Thoracic aorta (tissue), 2 donors: ENCODE measurements around the gene ASPDH. TPM values are rescaled to one million over a fixed set of nuclear protein-coding genes. Genes with fewer than 3 reads are reported as not detected.

Source experiments
- ATAC-seq: fragments of 150-250 bp; one replicate; pipeline ENCODE4 v1.8.0; 2017; ENCODE audit warnings: low read depth; ENCODE audit not compliant: insufficient number of reproducible peaks, low FRiP score
- DNase-seq: peaks from one replicate; pipeline ENCODE4 v3.0.0-alpha.2; 2020; ENCODE audit warnings: low spot score
- H3K27ac ChIP-seq, 2 donors: fragments of 200-600 bp; sonication (generic); 1 replicate in 1 of 2; 2 replicates in 1 of 2; pipeline ENCODE4 v1.5.1; 2016; ENCODE audit warnings: mild to moderate bottlenecking in 2 of 2, moderate library complexity in 2 of 2
- H3K27me3 ChIP-seq: fragments of 200-600 bp; sonication (generic); replicated peaks from 2 replicates; pipeline ENCODE4 v1.6.0; 2016; ENCODE audit warnings: mild to moderate bottlenecking; ENCODE audit not compliant: insufficient read depth
- H3K36me3 ChIP-seq: fragments of 200-600 bp; sonication (generic); one replicate; pipeline ENCODE4 v1.5.1; 2016
- H3K4me1 ChIP-seq, 2 donors: fragments of 200-600 bp; sonication (generic); 1 replicate in 1 of 2; 2 replicates in 1 of 2; pipeline versions ENCODE4 v1.5.1 to v1.6.0; 2016; ENCODE audit warnings: low read depth in 2 of 2, mild to moderate bottlenecking in 1 of 2; ENCODE audit not compliant: control insufficient read depth in 1 of 2
- H3K4me3 ChIP-seq: fragments of 200-600 bp; sonication (generic); 2 replicates; pipeline ENCODE4 v1.5.1; 2016; ENCODE audit warnings: mild to moderate bottlenecking
- H3K9me3 ChIP-seq: fragments of 200-600 bp; sonication (generic); 2 replicates; pipeline ENCODE4 v1.5.1; 2016
- total RNA-seq, 2 donors: library from RNA; depleted of rRNA; stranded (reverse); fragments of >200 nt; gene quantifications; one replicate each; pipeline versions ENCODE4 v1.1.0 to v1.2.3, GENCODE V29; 2016
- TF ChIP-seq, protein P1 (sequence below): fragments of 200-600 bp; sonication (generic); IDR thresholded peaks from one replicate; pipeline ENCODE4 v1.5.1; 2019; ENCODE audit warnings: antibody characterized with exemption

The ASPDH gene
- total RNA-seq, 2 donors from 2014 or later = not detected

DNA sequence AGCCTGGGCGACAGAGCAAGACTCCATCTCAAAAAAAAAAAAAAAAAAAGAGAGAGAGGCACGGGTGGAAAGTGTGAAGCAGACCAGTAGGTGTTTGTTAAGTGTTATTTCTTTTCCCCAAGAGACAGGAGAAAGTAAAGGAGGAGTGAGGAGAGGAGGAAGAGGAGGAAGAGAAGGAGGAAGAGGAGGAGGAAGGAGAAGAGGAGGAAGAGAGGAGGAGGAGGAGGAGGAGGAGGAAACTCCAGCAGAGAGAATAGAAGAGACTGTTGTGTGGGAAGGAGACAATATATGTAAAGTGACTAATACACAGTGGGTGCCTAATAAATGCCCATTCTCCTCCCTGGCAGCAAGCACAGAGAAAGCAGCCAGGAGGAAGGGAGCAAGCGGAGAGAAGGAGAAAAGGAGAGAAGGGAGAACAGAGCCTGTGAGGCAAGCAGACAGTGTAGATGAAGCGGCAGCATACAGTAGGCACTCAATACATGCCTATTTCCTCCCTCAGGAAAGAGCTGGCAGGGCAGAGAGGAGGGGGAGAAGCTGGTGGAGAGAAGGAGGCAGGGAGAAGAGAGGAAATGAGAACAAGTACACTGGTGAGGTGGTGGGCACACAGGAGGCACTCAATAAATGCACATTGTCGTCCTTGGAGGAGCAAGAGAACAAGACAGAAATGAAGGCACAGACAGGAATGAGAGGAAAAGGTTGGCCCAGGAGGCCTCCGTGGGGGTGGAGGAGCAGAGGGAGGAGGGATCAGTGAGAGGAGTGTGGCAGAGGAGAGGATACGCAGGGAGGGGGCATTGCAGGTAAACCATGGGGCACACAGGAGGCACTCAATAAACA is 19.3 kb downstream of the ASPDH start:
- H3K9me3 ChIP-seq = no peaks in the 10 kb centered on the region
- no peaks in the 10 kb centered on the region for H3K4me1 ChIP-seq
- H3K36me3 ChIP-seq = no peaks in the 10 kb centered on the region
- no peak for ATAC-seq
- no peak overlapping the region for H3K27ac ChIP-seq
- H3K27me3 ChIP-seq = no peaks in the 10 kb centered on the region
- H3K4me3 ChIP-seq = no peak overlapping the region
- DNase-seq = no peak
- TF ChIP-seq, protein P1, sequence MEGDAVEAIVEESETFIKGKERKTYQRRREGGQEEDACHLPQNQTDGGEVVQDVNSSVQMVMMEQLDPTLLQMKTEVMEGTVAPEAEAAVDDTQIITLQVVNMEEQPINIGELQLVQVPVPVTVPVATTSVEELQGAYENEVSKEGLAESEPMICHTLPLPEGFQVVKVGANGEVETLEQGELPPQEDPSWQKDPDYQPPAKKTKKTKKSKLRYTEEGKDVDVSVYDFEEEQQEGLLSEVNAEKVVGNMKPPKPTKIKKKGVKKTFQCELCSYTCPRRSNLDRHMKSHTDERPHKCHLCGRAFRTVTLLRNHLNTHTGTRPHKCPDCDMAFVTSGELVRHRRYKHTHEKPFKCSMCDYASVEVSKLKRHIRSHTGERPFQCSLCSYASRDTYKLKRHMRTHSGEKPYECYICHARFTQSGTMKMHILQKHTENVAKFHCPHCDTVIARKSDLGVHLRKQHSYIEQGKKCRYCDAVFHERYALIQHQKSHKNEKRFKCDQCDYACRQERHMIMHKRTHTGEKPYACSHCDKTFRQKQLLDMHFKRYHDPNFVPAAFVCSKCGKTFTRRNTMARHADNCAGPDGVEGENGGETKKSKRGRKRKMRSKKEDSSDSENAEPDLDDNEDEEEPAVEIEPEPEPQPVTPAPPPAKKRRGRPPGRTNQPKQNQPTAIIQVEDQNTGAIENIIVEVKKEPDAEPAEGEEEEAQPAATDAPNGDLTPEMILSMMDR = no peak

DNA sequence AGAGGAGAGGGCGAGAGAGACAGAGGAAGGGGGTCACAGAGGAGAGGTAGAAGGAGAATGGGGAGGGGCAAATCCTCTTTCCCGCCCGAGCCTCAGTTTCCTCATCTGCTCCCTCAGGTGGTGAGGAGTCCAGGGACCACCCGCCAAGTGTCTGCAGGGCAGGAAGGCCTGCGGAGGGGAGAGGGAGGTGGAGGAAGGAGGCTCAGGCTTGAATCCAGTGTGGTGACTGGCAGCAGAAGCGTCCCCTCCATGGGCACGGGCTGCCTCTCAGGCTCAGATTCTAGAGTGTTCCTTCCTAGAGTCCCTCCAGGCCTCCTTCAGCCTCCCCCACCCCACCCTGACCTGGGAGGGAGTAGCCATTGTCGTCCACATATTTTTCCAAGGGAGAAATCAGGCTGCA is 20.5 kb downstream of the ASPDH start:
- no peaks in the 10 kb centered on the region for H3K4me1 ChIP-seq
- no peak overlapping the region for H3K4me3 ChIP-seq
- TF ChIP-seq, protein P1 = no peak
- no peak overlapping the region for H3K27ac ChIP-seq
- no peaks in the 10 kb centered on the region for H3K9me3 ChIP-seq
- no peak for ATAC-seq
- no peak for DNase-seq
- H3K27me3 ChIP-seq = no peaks in the 10 kb centered on the region
- no peaks in the 10 kb centered on the region for H3K36me3 ChIP-seq

DNA sequence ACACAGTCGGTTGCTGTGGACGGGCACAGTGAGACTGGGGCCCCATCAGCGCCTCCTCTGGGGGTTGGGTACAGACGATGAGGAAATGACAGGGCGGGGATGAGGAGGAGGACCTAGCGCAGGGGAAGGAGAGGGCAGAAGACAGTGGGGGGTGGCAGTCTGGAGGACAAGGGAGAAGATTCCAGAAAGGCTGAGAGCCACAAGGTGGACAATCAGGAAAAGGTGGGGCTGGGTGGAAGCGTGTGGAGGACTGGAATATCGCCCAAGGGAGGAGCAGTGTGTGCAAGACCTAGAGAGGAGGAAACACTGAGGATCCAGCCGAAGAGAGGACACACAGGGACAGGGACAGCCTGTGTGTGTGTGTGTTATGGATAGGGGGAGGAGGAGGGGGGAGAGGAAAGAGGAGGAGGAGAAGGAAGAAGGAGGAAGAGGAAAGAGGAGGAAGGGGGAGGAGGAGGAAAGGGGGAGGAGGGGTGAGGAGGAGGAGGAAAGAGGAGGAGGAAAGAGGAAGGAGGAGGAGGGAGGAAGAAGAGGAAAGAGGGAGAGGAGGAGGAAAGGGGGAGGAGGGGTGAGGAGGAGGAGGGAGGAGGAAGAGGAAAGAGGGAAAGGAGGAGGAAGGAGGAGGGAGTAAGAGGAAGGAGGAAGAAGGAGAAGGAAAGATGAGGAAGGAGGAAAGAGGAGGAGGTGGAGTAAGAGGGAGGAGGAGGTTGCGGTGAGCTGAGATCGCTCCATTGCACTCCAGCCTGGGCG is 21.2 kb downstream of the ASPDH start:
- Histone ChIP-seq H3K27me3 (no peaks in the 10 kb centered on the region), H3K27ac (no peak overlapping the region), H3K4me3 (no peak overlapping the region), H3K4me1 (no peaks in the 10 kb centered on the region), H3K9me3 (no peaks in the 10 kb centered on the region), H3K36me3 (no peaks in the 10 kb centered on the region)
- DNase-seq = no peak
- ATAC-seq = no peak
- TF ChIP-seq, protein P1 = no peak

DNA sequence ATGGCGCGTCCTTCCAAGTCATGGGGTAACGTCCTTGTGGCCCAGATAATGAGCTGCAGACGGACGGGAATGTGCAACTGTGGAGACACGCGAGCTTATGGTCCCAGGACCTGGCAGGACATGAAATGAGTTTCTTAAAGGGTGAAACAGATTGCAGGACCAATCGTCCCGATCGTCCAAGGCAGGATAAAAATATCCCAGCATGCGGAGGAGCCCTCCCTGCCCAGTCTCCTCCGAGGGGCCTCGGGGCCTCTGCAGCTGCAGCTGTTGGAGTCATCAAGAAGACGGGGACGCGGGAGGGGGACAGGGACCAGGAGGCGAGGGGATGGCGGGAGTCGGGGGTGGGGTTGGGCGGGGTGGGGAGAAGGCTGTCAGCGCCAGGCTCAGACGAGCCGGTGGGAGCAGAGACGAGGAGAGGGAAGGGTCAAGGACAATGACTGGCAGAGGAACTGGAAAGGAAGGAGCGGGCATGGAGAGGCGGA is 22.7 kb downstream of the ASPDH start:
- no peaks in the 10 kb centered on the region for H3K27me3 ChIP-seq
- no peaks in the 10 kb centered on the region for H3K9me3 ChIP-seq
- no peak for ATAC-seq
- H3K4me3 ChIP-seq = no peak overlapping the region
- TF ChIP-seq, protein P1 = no peak
- H3K4me1 ChIP-seq = no peaks in the 10 kb centered on the region
- no peak overlapping the region for H3K27ac ChIP-seq
- DNase-seq = no peak
- H3K36me3 ChIP-seq = no peaks in the 10 kb centered on the region

DNA sequence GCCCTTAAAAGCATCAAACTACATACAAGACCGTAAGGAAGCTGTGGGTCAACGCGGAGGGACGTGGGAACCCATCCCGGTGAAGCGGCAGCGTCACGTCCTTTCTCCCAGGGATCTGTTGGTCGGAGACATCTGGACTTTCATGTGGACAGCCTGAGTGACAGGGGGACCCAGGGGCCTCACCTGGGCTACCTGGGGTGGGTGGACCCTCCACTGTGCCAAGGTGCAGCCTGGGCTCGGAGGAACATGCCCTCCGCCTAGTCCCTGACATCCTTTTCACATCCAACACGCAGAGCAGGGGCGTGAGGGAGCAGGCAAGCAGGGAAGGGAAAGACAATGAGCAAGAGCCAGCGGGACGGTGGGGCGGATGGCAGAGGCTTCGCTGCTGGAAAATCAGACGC is 23.3 kb downstream of the ASPDH start:
- no peak overlapping the region for H3K4me3 ChIP-seq
- H3K27me3 ChIP-seq = no peaks in the 10 kb centered on the region
- no peak overlapping the region for H3K27ac ChIP-seq
- TF ChIP-seq, protein P1 = no peak
- no peaks in the 10 kb centered on the region for H3K36me3 ChIP-seq
- no peaks in the 10 kb centered on the region for H3K9me3 ChIP-seq
- no peak for ATAC-seq
- H3K4me1 ChIP-seq = no peaks in the 10 kb centered on the region
- no peak for DNase-seq
